Kidney tubule cell (primary cell): ENCODE measurements around the gene ELAPOR1.

Source experiments
- DNase-seq: peaks from one replicate; pipeline ENCODE4 v3.0.0-alpha.2; 2018; ENCODE audit warnings: low spot score

The ELAPOR1 gene

DNA sequence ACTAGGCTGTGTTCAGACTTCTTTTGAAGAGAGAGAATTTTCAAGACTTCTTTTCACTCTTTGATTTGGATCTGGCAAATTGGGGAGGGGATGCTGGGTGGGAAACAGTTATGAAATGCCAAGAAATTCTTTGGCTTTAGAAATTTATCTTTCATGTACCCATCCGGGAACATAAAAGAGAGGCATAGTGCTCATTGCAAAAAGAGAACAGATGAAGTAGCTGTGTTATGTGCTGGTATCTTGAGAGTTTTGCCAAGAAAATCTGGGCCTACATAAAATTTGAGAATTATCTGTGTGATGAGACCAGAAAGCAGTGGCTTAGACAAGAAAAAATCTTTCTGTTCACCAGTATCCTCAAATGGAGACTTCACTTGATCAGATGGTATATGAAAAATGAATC is 19.0 kb upstream of the ELAPOR1 start:
- DNase-seq: no peak

DNA sequence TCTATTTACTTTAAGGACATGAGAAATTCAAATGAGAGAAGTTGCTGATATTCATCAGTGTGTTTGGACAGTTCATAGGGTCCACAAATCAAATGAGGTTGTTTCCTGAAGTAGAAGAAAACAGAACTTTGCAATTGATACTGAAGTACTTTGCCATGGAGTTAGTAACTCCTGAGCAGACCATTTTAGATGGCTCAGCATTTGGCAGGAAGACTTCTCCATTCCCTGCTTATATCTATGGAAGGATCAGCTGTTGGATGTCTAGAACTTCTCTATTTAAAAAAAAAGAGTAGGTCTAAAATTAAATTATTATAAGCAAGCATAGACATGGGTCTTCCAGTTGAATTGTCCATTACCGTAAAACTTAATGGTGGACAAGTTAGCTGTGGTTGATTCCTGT is 18.3 kb upstream of the ELAPOR1 start:
- no peak for DNase-seq

DNA sequence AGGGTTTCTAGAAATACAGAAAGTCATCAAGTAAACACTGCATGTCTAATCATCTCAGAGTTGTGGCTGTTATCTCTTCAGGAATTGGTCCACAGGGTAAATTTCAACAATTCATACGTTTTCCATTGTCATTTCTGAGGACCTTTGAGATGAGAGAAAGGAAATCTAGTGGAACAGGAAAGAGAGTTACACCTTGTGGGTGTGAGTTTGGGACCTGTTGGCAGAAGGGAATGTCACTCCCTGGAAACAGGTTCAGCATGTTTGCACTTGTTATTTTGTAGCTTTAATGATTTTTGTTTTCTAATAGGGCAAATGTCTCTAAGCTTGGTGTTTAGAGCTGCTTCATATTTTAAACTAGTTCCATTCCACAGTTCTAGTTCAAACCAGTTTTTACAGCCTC is 17.8 kb upstream of the ELAPOR1 start:
- DNase-seq: no peak

DNA sequence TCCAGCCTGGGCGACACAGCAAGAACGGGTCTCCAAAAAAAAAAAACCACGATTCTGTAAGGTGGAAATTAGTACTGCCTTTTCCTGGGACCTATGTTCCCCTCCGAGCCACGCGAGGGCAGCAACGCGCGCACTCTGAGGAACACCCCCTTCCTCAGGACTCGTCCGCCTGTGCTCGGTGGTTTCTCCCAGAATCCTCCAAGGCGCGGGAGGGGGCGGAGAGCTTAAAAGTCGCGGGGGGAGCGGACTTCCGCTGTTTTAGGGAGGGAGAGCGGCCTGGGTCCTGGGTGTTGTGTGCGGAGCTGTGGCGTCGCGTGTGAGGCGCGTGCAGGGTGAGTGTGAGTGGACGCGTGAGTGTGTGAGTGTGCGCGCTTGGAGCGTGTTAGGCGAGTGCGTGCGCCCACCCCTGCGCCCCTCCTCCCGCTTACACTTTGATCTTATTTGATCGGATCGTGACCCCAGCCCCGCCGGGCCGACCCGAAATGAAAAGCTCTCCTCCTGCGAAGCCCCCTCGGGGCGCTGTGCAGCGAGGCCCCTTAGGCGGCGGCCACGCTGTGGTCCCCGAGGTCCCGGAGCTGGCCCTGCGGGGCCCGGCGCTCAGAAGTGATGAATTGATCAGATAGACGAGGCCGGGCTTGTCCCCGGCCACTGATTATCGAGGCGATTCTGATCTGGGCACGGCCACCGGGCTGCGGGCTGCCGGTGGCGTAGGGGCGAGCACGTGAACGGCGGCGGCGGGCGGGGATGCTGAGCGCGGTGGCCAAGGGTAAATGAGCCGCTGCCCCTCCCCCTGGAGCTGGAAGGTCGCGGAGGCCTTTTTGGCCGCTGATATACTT is 13.8 kb upstream of the ELAPOR1 start:
- DNase-seq: peak; percentile 97

DNA sequence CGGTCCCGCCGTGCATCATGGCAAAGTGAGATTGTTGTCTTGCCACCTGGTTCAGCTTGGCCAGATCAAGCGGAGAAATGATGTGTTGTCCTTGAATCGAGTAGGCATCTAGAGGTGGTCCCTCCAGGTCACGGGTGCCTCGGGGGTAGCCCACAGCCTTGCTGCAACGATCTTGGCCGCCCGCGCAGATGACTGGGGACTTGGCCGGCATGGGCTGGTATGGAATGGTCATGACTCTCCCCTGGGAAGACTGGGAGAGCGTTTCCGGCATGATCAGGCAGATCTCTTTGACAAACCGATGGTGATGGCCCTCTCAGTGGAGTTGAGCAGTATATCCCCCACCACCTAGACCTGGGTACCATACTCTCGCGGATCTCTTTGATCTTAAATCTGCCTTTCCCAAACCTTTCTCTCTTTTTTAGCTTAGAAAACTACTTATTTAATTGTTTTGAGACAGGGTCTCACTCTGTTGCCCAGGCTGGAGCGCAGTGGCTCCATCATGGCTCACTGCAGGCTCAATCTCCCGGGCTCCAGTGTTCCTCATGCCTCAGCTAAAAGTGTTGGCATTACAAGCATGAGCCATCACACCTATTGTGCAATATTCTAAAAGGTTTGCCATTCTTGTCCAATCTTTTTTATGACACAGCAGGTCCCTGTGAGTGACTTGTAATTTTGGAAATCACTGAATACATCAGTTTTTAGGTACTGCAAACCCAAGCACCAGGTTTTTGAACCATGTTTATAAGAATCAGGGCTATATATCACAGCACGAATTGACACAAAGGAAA is 9.4 kb upstream of the ELAPOR1 start:
- DNase-seq: peak; percentile 47

DNA sequence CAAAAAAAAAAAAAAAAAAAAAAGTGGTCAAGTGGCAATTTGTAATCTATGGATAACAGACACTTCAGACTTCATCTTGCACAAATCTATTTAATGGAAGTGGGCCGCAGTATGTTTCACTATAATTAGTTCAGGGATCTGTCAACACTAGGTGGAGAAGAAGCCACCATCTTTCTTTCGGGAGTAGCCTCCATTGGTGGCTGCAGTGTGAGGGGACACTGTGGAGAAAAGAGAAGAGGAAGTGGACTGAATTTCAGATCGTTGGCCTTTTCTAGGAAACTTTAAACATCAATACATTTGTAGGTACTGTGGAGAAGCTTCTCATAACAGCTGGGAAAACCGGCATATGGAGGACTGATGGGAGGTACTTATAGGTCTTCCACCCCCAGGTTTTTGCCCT is 8.0 kb upstream of the ELAPOR1 start:
- DNase-seq: no peak

DNA sequence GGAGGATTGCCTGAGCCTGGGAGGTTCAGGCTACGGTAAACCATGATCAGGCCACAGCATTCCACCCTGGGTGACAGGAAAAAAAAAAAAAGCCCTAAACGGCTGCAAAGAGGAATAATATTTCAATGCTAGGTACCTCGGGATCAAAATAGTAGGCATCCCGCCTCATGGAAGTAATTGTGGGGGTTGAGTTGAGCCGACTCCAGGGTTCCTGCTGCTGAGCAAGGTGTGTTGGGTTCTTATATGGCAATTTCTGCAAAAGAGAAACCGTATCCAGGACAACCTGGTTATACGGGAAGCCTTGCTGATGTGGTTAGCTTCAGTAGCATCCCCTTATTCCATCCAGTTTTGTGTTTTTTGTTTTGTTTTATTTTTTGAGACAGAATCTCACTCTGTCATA is 6.1 kb upstream of the ELAPOR1 start:
- no peak for DNase-seq

DNA sequence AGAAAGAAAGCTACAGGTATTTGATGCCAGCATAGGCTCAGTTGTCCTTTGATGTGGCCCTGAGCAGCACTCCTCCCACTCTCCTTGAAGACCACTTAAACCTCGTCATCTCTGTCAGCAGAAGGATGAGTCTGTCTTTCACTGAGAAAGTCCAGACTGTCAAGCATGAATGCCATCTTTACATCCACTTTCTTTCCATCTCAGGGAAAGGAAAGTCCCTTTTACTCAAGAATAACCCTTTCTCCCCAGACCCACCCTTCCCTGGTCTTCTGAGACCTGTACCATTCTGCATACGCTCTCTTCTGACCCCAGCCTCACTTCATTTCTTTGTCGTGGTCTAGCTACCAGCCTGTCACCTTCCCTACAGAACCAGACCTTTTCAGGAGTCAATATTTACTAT is 4.0 kb upstream of the ELAPOR1 start:
- DNase-seq: no peak

DNA sequence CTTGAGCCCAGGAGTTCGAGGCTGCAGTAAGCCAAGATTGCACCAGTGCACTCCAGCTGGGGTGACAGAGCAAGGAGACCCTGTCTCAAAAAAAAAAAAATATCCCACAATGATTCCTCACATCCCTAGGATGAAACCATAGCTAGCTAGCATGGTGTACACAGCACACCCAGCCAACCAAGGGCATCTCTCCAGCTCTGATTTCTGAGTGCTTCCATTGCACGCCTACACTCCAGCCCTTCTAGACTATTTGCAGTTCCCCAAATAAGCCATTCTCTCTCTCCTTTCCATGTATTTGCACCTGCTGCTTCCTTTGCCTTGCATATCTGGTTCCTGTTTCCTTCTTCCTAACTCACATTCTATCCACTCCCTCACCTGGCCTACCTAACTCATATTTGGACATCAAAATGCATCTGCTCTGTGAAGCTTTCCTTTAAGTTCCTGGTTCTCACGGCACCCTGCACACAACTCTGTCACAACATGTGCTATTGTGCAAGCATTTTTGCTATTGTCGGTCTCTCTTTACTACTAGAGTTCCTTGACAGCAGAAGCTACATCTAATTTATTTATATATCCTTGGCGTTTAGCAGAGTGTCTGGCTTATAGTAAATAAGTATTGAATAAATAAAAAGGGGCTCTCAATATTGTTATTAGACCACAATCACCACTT is 2.4 kb upstream of the ELAPOR1 start:
- DNase-seq: no peak

DNA sequence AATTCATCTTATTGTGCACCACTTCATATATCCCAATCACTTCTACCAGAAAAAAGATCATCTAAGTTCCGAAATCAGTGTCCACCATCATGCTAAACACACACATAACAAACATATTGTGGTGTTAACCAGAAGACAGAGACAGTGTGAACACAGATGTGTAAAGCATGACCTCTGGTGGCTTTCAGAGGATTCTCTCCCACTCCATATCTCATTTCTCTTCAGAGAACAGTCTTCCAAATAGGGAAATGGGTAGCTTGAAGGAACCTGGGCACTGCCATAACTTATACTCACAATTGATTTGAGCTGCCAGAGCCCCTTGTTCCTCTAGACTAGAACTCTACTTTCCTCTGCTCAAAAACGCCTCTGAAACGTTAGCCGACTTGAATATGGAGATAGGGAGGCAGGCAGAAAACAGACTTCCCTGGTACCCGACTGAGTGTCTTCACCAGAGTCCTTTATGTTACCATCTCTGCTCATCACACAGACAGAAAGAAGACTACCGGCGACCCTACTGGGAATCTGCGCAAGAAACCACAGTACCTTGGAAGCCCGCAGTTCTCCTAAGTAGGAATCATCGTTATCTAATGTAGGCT is 1.8 kb upstream of the ELAPOR1 start:
- DNase-seq: peak; percentile 40

DNA sequence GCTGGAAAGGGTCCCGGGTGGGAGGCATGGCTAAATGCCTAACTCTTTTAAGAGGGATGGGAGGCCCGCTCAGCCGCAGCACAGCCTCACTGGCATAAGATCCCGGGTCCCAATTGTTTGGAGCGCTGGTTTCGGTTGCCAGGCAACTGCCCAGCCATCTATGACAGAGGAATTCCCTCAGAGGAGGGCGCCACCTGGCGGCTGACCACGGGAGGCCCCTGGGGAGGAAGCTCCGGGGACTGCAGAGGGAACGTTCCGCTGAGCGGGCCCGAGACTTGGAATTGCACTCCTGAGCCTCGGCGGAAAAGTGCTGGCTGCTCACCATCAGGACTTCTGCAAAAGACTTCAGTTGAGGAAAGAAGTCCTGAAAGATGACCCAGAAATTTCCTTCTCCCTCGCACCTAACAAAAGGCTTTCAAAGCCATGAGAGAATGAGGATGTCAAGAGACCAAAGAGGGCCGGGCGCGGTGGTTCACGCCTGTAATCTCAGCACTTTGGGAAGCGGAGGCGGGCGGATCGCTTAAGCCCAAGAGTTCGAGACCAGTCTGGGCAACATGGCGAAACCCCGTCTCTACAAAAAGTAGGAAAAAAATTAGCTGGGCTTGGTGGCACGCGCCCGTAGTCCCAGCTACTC is 1.1 kb upstream of the ELAPOR1 start:
- peak; percentile 93 for DNase-seq

DNA sequence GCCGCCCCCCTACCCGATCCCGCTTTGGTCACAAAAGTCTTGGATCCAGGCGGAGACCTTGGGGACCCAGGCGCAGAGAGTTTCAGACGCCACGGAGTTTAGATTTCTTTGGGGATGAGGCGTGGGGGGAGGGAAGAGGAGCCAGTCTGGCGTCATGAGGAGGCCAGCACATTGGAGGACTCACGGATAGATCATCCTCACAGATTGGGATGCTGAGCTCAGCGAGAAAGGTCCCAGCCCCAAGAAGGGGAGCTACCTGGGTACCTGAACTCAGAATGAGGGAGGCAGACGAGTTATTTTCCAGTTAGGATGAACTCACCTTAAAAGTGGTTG is 393 bp downstream of the ELAPOR1 start:
- no peak for DNase-seq

DNA sequence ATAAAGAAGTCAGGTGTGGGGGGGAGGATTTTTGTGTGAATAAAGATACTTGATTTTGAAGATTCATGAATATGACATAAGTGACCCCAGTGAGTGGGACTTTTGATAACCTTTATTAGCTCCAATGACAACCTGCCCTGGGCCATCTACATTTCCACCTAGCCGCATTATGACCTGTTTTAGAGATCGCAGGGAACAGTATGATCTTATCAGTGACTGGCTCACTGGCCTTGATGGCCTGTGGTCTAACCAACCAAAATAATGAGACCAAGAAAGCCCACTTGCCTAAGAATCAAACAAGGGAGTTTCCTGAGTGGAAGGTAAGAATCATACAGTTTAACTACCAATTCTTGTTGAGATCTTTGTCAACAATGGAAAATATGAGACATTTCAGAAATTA is 1.8 kb downstream of the ELAPOR1 start:
- DNase-seq: no peak

DNA sequence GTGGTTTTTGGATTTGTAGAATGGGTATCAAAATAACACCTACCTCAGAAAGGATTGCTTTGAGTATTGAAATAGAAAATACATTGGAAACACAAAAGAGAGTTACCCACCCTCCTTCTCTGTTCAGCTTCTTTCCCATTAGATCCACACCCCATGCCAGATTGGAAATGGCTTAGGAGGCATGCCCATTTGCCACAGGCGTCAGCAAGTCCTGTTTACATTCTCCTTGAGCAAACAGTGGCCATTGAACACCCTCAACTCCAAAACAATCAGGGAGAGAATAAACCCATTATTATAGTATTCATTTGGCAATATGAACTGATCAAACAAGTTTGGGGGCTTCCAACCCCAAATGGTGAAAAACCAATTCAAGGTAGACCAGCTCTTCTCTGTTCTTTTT is 2.4 kb downstream of the ELAPOR1 start:
- no peak for DNase-seq

DNA sequence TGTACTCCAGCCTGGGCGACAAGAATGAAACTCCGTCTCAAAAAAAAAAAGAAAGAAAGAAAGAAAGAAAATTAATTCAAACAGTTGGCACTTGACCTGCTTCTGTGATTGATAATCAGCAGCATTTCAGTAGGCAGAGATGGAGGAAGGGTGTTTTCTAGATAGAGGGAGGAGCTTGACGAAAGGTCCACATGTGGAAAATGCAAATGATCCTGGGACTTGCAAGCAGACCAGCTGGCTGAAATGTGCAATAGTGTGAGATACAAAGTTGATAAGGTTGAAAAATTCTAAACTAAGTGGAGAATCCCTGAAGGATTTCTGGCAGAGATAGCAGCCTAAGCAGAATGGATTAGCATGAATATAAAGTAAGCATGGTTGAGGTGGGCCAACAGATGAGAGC is 4.2 kb downstream of the ELAPOR1 start:
- DNase-seq: no peak

DNA sequence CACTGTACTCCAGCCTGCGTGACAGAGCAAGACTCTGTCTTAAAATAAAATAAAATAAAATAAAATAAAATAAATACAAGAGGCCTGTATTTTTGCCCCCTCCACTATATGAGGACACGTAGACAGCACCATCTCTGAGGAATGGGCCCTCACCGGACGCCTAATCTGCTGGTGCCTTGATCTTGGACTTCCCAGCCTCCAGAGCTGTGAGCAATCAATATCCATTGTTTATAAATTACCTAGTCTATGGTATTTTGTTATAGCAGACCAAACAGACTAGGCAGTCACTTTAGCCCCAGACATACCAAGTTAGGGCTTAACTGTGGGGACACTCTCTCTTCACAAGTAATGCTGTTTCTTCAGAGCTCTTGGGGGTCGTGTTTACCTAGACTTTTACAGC is 6.4 kb downstream of the ELAPOR1 start:
- DNase-seq: no peak

DNA sequence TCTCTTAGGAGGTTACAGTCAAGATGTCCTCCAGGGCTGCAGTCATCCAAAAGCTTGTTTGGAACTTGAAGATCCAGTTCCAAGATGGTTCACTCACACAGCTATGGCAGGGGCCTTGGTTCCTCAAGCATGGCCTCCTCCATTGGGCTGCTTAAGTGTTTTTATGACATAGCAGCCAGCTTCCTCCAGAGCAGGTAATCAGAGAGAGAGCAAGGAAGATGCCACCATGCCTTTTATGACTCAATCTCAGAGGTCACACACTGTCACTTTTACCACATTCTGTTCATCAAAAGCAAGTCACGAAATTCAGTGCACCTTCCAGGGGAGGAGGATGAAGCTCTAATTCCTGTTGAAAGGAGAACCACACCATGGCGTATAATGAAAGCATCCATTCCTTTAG is 17.1 kb downstream of the ELAPOR1 start:
- no peak for DNase-seq

DNA sequence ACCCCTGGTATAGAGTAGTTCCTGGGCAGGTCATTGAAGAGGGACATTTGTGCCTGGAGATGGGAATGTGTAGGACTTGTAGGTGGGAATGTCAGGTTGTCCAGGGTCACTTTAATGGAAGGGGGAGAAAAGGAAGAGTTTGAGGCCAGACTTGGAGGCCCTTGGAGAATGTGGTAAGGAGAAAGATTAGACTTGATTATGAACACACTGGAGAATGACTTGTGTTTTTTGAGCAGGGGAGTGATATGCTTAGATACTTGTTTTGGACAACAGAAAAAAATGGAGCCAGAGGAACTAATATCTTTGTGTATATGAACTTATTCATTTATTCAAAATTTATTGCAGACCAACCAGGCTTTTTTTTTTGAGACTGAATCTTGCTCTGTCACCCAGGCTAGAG is 17.9 kb downstream of the ELAPOR1 start:
- no peak for DNase-seq

DNA sequence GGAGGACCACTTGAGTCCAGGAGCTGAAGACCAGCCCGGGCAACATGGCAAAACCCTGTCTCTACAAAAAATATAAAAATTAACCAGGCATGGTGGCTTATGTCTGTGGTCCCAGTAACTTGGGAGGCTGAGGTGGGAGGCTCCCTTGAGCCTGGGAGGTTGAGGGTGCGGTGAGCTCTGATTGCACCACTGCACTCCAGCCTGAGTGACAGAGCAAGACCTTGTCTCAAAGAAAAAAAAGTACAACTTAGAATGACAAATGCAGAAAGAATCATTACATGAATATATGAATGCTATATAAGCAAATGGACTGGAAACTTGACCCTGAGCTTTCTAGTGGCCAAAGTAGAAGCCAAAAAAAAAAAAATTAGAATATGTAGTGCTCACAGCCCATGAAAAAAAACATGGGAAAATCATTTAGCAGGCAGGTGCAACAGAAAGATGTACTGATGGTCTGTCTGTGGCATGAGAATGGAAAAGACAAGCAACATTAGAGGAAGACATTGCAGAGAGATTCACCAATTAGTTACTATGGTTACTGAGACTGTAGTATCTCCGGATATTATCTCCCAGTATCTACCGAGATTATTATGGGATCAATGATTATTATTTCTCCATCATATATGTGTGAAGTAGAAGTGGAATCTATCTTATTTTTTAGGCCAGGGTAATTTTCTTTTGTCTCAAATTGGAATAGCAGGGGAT is 19.2 kb downstream of the ELAPOR1 start:
- DNase-seq: peak; percentile 26

DNA sequence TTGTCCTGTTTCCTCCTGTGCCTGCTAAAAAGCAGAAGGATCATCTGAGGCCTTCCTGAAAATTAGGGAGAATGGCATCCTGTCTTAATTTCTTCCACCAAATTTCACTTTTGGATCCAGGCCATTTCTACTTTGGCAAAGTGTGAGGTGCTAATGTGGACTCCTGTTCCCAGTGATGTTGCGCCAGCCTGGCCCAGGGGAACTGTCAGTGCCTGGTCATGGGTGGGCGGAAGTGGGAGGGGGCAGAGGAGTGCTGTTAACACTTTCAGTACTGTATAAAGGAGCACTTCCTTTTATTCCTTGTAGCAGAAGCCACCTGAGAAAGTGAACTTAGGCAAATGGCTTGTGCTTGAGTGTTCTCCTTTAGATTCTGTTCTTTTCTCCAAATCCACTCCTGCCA is 19.9 kb downstream of the ELAPOR1 start:
- DNase-seq: no peak

DNA sequence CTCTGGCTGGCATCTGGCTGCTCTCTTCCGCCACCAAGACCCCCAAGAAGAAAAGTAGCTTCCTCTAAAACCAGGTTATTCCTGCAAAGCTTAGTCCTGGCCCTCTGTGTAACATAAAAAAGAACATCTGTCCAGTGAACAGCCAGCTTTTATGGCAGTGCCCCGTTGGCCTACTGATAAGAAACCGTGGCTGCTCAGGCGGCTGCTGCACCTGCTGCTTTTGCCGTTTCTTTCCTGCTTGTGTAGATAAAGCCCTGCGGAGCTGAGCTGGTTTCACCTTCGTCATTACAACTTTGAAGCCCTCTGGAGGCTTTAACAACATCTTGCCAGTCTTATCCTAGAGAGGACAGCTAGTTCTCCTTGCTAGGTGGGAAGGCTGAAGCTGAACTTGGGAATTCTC is 20.5 kb downstream of the ELAPOR1 start:
- DNase-seq: no peak

DNA sequence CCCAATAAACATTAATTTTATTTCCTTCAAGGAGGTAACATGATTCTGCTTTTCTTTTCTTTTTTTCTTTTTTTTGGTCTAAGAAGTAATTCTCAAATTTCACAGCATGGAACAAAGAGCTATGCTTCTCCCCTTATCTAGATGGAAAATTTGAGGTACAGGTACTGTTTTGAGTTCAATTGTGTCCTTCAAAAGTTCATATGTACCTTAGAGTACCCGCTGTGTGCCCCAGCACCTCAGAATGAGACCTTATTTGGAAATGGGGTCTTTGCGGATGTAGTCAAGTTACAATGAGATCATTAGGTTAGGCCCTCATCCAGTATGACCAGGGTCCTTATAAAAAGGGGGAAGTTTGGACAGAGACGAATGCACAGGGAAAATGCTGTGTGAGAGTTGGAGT is 22.0 kb downstream of the ELAPOR1 start:
- DNase-seq: no peak
